ENCODE data around the gene MPC1.

MPC1 gene

GRCh38 chr6:166317261-166318212, 65.2 kb downstream of the MPC1 start:
- no peak for DNase-seq (ENCODE audit: low read depth)

GRCh38 chr6:166315436-166315835, 67.3 kb downstream of the MPC1 start:
- no peak for DNase-seq (ENCODE audit: low read depth)

All from T follicular helper cell (primary cell).